GM18526 (cell line): Measurements from ENCODE around the gene HCN2.

Experiments
- POLR2A ChIP-seq: IDR thresholded peaks from 3 replicates; pipeline ENCODE4 v1.6.1; 2011; ENCODE audit not compliant: insufficient read length; ENCODE audit errors: extremely low read depth

The HCN2 gene

GRCh38 chr19:661427-662196, 71.9 kb downstream of the HCN2 start:
- no peak for TF ChIP-seq POLR2A

GRCh38 chr19:662207-662961, 72.7 kb downstream of the HCN2 start:
- TF ChIP-seq POLR2A: no peak

- TF ChIP-seq POLR2A: peak; percentile 71
Measured at GRCh38 chr19:662962-663681, 73.4 kb downstream of the HCN2 start, which contains the start of gene RNF126. Gene RNF126, minus strand, starts transcription at chr19:663214. Its CDS starts 93 bp downstream, at chr19:663121.

- TF ChIP-seq POLR2A: no peak
Measured at GRCh38 chr19:663682-664117, 74.0 kb downstream of the HCN2 start.

DNA sequence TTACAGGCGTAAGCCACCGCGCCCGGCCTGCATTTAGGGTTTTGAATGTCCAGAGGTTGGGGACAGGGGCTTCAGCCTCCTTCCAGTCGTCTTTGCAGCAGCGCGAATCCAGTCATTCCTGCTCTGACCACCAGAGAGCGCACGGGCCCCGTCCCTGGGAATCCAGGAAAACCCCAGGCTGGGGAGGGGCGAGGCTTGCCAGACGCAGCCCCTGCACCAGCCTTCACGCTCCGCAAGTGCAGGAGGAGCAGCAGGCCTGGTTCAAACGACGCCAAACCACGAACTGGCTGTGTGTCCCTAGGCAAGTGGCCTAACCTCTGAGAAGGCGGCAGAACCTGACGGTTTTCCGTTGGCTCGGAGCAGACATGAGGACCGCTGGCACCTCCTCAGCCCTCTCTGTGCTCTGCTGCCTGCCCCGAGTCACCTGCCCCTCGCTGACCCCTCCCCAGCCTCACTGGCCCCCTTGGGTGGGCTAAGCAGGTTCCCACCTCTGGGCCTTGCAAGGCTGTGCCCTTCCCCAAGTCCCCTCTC, 75.3 kb downstream of the HCN2 start:
- no peak for TF ChIP-seq POLR2A
